SK-N-SH (cell line): ENCODE measurements around the gene NRIP3. TPM values are rescaled to one million over a fixed set of nuclear protein-coding genes. Genes with fewer than 3 reads are reported as not detected.

ENCODE experiments used
- CTCF ChIA-PET: fragments of 300-600, 350-600 bp; formaldehyde crosslinking; extraction: SDS; loops from one replicate; lab custom pipeline; 2021; lab: Yijun Ruan, JAX
- POLR2A ChIA-PET: fragments of 350-600 bp; sonication (Branson Sonifier 250); formaldehyde crosslinking; extraction: SDS; loops from one replicate; lab custom pipeline; 2020; ENCODE audit warnings: antibody characterized with exemption, inconsistent platforms; lab: Yijun Ruan, JAX
- DNase-seq: peaks from one replicate; pipeline ENCODE4 v3.0.0; 2012
- H2AFZ ChIP-seq: fragments of 200-600 bp; sonication (generic); 2 replicates; pipeline ENCODE4 v1.8.1; 2016; ENCODE audit warnings: antibody characterized with exemption, mild to moderate bottlenecking, low read depth
- H3F3A ChIP-seq: fragments of 200-600 bp; sonication (generic); replicated peaks from 2 replicates; pipeline ENCODE3; 2016; ENCODE audit warnings: antibody characterized with exemption, mild to moderate bottlenecking; ENCODE audit not compliant: insufficient read depth
- H3K27ac ChIP-seq, 2 experiments: fragments of 200-500 bp in 1 of 2; fragments of 200-600 bp in 1 of 2; sonication (Bioruptor generic) in 1 of 2; sonication (generic), shearing (Covaris generic) in 1 of 2; 2 replicates each; pipeline versions ENCODE4 v1.5.1 to v1.6.1; 2014 to 2016; ENCODE audit warnings: low read depth in 2 of 2, inconsistent platforms in 1 of 2, low read length in 1 of 2, mild to moderate bottlenecking in 1 of 2, mixed read lengths in 1 of 2
- H3K27me3 ChIP-seq: fragments of 200-600 bp; sonication (generic), shearing (Covaris generic); 2 replicates; pipeline ENCODE4 v1.6.1; 2016; ENCODE audit warnings: mixed run types; ENCODE audit not compliant: insufficient read depth
- H3K36me3 ChIP-seq, 2 experiments: fragments of 200-500 bp in 1 of 2; fragments of 200-600 bp in 1 of 2; sonication (Bioruptor generic) in 1 of 2; sonication (generic) in 1 of 2; replicated peaks in 1 of 2; 2 replicates each; pipeline versions ENCODE3 to v1.5.1; 2014 to 2016; ENCODE audit warnings: low read length in 1 of 2, mild to moderate bottlenecking in 1 of 2; ENCODE audit not compliant: insufficient read depth in 2 of 2, control insufficient read depth in 1 of 2
- H3K4me1 ChIP-seq, 2 experiments: fragments of 200-500 bp in 1 of 2; fragments of 200-600 bp in 1 of 2; sonication (Bioruptor generic) in 1 of 2; sonication (generic), shearing (Covaris generic) in 1 of 2; 2 replicates each; pipeline versions ENCODE4 v1.5.1 to v1.6.1; 2014 to 2016; ENCODE audit warnings: low read depth in 1 of 2, low read length in 1 of 2, mixed run types in 1 of 2; ENCODE audit not compliant: insufficient read depth in 2 of 2, control insufficient read depth in 1 of 2
- H3K4me2 ChIP-seq: fragments of 200-600 bp; sonication (generic), shearing (Covaris generic); 2 replicates; pipeline ENCODE4 v1.6.1; 2017; ENCODE audit warnings: mixed run types
- H3K4me3 ChIP-seq, 2 experiments: fragments of 200-500 bp in 1 of 2; fragments of 200-600 bp in 1 of 2; sonication (Bioruptor generic) in 1 of 2; sonication (generic), shearing (Covaris generic) in 1 of 2; 2 replicates each; pipeline versions ENCODE4 v1.5.1 to v1.8.1; 2014 to 2016; ENCODE audit warnings: low read depth in 2 of 2, inconsistent platforms in 1 of 2, low read length in 1 of 2, mild to moderate bottlenecking in 1 of 2, mixed read lengths in 1 of 2, moderate library complexity in 1 of 2
- H3K79me2 ChIP-seq: fragments of 200-600 bp; sonication (generic); 2 replicates; pipeline ENCODE4 v1.8.1; 2017; ENCODE audit warnings: mild to moderate bottlenecking; ENCODE audit not compliant: insufficient read depth
- H3K9ac ChIP-seq: fragments of 200-600 bp; sonication (generic); 2 replicates; pipeline ENCODE4 v1.6.1; 2017; ENCODE audit warnings: mixed run types
- H3K9me2 ChIP-seq: fragments of 200-600 bp; sonication (generic); 2 replicates; pipeline ENCODE4 v1.6.1; 2017; ENCODE audit warnings: mixed run types
- H3K9me3 ChIP-seq: fragments of 200-600 bp; sonication (generic); 2 replicates; pipeline ENCODE4 v1.6.1; 2017; ENCODE audit warnings: mixed run types, mild to moderate bottlenecking, moderate library complexity
- H4K20me1 ChIP-seq: fragments of 200-600 bp; sonication (generic); 2 replicates; pipeline ENCODE4 v1.6.1; 2017; ENCODE audit warnings: mild to moderate bottlenecking, mixed run types; ENCODE audit not compliant: insufficient read depth
- CHD2 ChIP-seq: fragments of 150-350 bp; IDR thresholded peaks from 2 replicates; pipeline ENCODE4 v1.6.1; 2018; ENCODE audit warnings: low read length; ENCODE audit not compliant: partially characterized antibody
- ELF1 ChIP-seq: IDR thresholded peaks from 2 replicates; pipeline ENCODE4 v1.4.0; 2012
- EP300 ChIP-seq, 2 experiments: IDR thresholded peaks; 2 replicates each; pipeline versions ENCODE4 v1.4.0 to v1.6.1; 2012; ENCODE audit warnings: borderline replicate concordance in 1 of 2, low read depth in 1 of 2, low read length in 1 of 2
- IRF3 ChIP-seq: fragments of 150-350 bp; IDR thresholded peaks from 2 replicates; pipeline ENCODE4 v1.6.1; 2016; ENCODE audit warnings: mild to moderate bottlenecking, low read depth, low read length
- NFIC ChIP-seq: IDR thresholded peaks from 2 replicates; pipeline ENCODE4 v1.4.0; 2012; ENCODE audit warnings: borderline replicate concordance
- REST ChIP-seq: IDR thresholded peaks from 2 replicates; pipeline ENCODE4 v1.6.1; 2012; ENCODE audit warnings: mild to moderate bottlenecking, low read depth, low read length, moderate library complexity
- SMC3 ChIP-seq: IDR thresholded peaks from 2 replicates; pipeline ENCODE4 v1.6.1; 2012; ENCODE audit warnings: low read depth, low read length, improper control_type of control experiment
- TAF1 ChIP-seq: IDR thresholded peaks from 2 replicates; pipeline ENCODE4 v1.6.1; 2012; ENCODE audit warnings: low read depth, mild to moderate bottlenecking, low read length, moderate library complexity, borderline replicate concordance
- TCF12 ChIP-seq: IDR thresholded peaks from 2 replicates; pipeline ENCODE4 v1.4.0; 2012
- TEAD4 ChIP-seq: IDR thresholded peaks from 2 replicates; pipeline ENCODE4 v1.4.0; 2012; ENCODE audit warnings: mild to moderate bottlenecking, borderline replicate concordance; ENCODE audit not compliant: insufficient read depth
- ZBTB33 ChIP-seq: IDR thresholded peaks from 2 replicates; pipeline ENCODE4 v1.4.0; 2012; ENCODE audit warnings: low read depth, borderline replicate concordance
- WGBS: methylation state at CpG from one replicate; pipeline ENCODE4 v1.1.6; 2017; ENCODE audit warnings: low lambda C conversion rate; 5-methylcytosine and 5-hydroxymethylcytosine counted together
- polyA plus RNA-seq, 3 experiments: library from polyadenylated mRNA; depleted of rRNA; stranded (reverse); fragments of >200 nt; gene quantifications; 2 replicates each; pipeline ENCODE4 v1.2.3, GENCODE V29; 2012
- TF ChIP-seq, protein P1 (sequence below): fragments of 150-350 bp; IDR thresholded peaks from 2 replicates; pipeline ENCODE4 v1.6.1; 2017; ENCODE audit warnings: antibody characterized with exemption, low read length, low read depth, borderline replicate concordance
- TF ChIP-seq, protein P2 (sequence below): fragments of 200-600 bp; sonication (generic); IDR thresholded peaks from 2 replicates; pipeline ENCODE4 v1.6.1; 2017; ENCODE audit warnings: antibody characterized with exemption, mild to moderate bottlenecking, moderate library complexity
- TF ChIP-seq, protein P3 (sequence below): IDR thresholded peaks from 2 replicates; pipeline ENCODE4 v1.4.0; 2012; ENCODE audit warnings: low read depth

The NRIP3 gene
- polyA plus RNA-seq, 1 of the 3 experiments (the other 2 are of a cell fraction), result 2.1 TPM

- no peak for DNase-seq
- Histone ChIP-seq H3K9me3 (no peaks in the 10 kb centered on the region), H3K9me2 (no peaks in the 10 kb centered on the region), H3K4me1 (no peaks in the 10 kb centered on the region), H3K27ac (no peak overlapping the region), H3K79me2 (no peaks in the 10 kb centered on the region), H4K20me1 (no peaks in the 10 kb centered on the region), H3K9ac (no peak overlapping the region), H3K27me3 (no peaks in the 10 kb centered on the region), H2AFZ (no peak overlapping the region), H3F3A (no peaks in the 10 kb centered on the region), H3K4me3 (no peak overlapping the region), H3K36me3 (no peaks in the 10 kb centered on the region), H3K4me2 (no peak overlapping the region)
- CTCF ChIA-PET, result interaction anchor here (0.7 to 3.2 kb wide), 7 partner anchors 10 to 109 kb away, joined by 3 to 25 read pairs (median 4); partner anchors contain the start of gene TMEM9B
- TF ChIP-seq TEAD4, result no peak
- TF ChIP-seq, protein P1, sequence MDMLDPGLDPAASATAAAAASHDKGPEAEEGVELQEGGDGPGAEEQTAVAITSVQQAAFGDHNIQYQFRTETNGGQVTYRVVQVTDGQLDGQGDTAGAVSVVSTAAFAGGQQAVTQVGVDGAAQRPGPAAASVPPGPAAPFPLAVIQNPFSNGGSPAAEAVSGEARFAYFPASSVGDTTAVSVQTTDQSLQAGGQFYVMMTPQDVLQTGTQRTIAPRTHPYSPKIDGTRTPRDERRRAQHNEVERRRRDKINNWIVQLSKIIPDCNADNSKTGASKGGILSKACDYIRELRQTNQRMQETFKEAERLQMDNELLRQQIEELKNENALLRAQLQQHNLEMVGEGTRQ, result no peak
- no peak for TF ChIP-seq ELF1
- no peak for TF ChIP-seq REST
- TF ChIP-seq TAF1, result no peak
- 87% methylated on average over 1 of the region's 1 CpG for WGBS
- POLR2A ChIA-PET, result interaction anchor here (0.7 kb wide), 1 partner anchor 38 kb away, joined by 3 read pairs; no protein-coding TSS in a partner anchor
Measured at GRCh38 chr11:9028581-9028980, 24.8 kb upstream of the NRIP3 start.

- H3K4me2 ChIP-seq, result no peak overlapping the region
- no peak overlapping the region for H3K27ac ChIP-seq
- ChIA-PET CTCF (interaction anchor here (3.6 to 5.4 kb wide), 2 partner anchors 10 to 113 kb away, joined by 21 to 28 read pairs; no protein-coding TSS in a partner anchor), POLR2A (interaction anchor here (0.7 kb wide), 1 partner anchor 8 kb away, joined by 3 read pairs; no protein-coding TSS in a partner anchor)
- no peaks in the 10 kb centered on the region for H3K9me3 ChIP-seq
- no peak overlapping the region for H3K4me3 ChIP-seq
- DNase-seq, result no peak
- no peaks in the 10 kb centered on the region for H3K4me1 ChIP-seq
- H3F3A ChIP-seq, result no peaks in the 10 kb centered on the region
- H3K79me2 ChIP-seq, result no peaks in the 10 kb centered on the region
- H4K20me1 ChIP-seq, result no peaks in the 10 kb centered on the region
- no peak overlapping the region for H2AFZ ChIP-seq
- WGBS, result 75% methylated on average over 7 of the region's 9 CpGs
- H3K9ac ChIP-seq, result no peak overlapping the region
- H3K36me3 ChIP-seq, result no peaks in the 10 kb centered on the region
- H3K9me2 ChIP-seq, result no peaks in the 10 kb centered on the region
- H3K27me3 ChIP-seq, result no peaks in the 10 kb centered on the region
- TF ChIP-seq NFIC (no peak), CHD2 (no peak), SMC3 (no peak), IRF3 (no peak), TCF12 (no peak), EP300 (IDR thresholded peaks at IDR 0.05; ENCODE audit: borderline replicate concordance in 1 of 2, low read depth in 1 of 2, low read length in 1 of 2) (no peak), TEAD4 (no peak), ZBTB33 (no peak)
- TF ChIP-seq, protein P2, sequence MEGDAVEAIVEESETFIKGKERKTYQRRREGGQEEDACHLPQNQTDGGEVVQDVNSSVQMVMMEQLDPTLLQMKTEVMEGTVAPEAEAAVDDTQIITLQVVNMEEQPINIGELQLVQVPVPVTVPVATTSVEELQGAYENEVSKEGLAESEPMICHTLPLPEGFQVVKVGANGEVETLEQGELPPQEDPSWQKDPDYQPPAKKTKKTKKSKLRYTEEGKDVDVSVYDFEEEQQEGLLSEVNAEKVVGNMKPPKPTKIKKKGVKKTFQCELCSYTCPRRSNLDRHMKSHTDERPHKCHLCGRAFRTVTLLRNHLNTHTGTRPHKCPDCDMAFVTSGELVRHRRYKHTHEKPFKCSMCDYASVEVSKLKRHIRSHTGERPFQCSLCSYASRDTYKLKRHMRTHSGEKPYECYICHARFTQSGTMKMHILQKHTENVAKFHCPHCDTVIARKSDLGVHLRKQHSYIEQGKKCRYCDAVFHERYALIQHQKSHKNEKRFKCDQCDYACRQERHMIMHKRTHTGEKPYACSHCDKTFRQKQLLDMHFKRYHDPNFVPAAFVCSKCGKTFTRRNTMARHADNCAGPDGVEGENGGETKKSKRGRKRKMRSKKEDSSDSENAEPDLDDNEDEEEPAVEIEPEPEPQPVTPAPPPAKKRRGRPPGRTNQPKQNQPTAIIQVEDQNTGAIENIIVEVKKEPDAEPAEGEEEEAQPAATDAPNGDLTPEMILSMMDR, result no peak
- TF ChIP-seq, protein P3, sequence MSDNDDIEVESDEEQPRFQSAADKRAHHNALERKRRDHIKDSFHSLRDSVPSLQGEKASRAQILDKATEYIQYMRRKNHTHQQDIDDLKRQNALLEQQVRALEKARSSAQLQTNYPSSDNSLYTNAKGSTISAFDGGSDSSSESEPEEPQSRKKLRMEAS, result no peak
Measured at GRCh38 chr11:9025101-9025850, 21.5 kb upstream of the NRIP3 start.
